ENCODE results near the gene PATJ. TPM values are rescaled to one million over a fixed set of nuclear protein-coding genes. Genes with fewer than 3 reads are reported as not detected.

Gene PATJ
- total and polyA plus RNA-seq, 2 experiments from 2014 or later = 35.3 to 68.4 TPM

DNA sequence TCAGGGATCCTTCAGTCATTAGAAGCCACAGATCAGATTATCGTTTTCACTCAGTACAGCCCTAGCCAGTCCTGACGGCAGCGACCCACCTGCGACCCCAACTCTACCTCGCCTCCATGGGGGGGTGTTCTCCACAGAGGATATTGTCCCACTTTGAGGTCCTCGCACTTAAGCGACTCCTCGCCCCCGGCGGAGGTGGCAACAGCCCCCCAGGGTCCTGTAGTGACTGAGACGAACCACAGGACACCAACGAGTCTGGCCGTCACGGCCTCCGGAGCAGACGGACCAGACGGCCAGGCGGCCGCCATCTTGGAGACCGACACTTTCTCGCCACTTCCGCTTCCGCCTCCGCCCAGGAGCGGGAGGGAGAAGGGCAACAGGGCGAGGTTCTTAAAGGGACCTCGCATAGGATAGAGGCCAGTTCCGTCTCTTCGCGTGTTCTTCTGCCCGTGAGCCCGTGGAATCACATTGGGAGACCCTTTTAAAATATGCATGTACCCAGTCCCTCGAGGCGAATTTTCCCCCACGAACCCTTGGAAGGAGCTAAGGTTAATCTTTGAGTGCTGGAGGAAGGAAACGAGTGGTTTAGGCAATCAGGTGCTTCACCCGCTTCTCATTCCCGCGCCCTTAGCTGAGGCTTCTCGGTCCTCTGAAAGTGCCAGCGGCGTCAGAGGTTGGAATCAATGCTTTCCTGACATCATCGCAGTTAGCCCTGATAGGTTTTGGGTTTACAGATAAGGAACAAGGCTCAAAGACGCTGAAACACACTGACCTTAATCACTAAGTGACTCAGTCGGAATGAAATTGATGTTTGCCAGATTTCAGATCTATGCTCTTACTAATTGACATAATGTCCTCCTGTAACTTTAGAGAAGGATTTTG lies 17.2 kb upstream of the PATJ start, which contains the start of gene TM2D1:
TM2D1 (minus strand) TSS at position 329 of the 882 bp plus-strand sequence; CDS start at position 308, 21 bp downstream.
- Mint-ChIP-seq H3K27ac (peak within 1 kb of the TSS; percentile 98), H3K9me3 (no peaks in the 10 kb centered on the region), H3K4me3 (peak within 1 kb of the TSS; percentile 92), H3K4me1 (peaks cover 6% of the 10 kb centered on the region; the same call in 2 of the 3 replicates), H3K36me3 (ENCODE audit: low read depth) (peaks cover 3% of the 10 kb centered on the region; the same call in 1 of the 3 replicates), H3K27me3 (ENCODE audit: insufficient read depth, low read depth, poor library complexity) (no peaks in the 10 kb centered on the region)
- peak within 1 kb of the TSS; percentile 90 for H3K4me3 ChIP-seq
- no peaks in the 10 kb centered on the region for H3K27me3 ChIP-seq (ENCODE audit: insufficient read depth)
- ATAC-seq (peak; percentile 98), DNase-seq (ENCODE audit: low spot score) (peak; percentile 95)
- no peaks in the 10 kb centered on the region for H3F3A ChIP-seq (replicated peaks; ENCODE audit: low read depth)
- H4K20me1 ChIP-seq (replicated peaks; ENCODE audit: insufficient read depth) = 0 out of 2 replicates have a peak, but pooled peaks cover 4% of the 10 kb centered on the region
- no peaks in the 10 kb centered on the region for H3K36me3 ChIP-seq (ENCODE audit: insufficient read depth)
- TF ChIP-seq CREB1 (CRISPR knock-in tag; IDR thresholded peaks at IDR 0.05; ENCODE audit: low read depth) (peak; percentile 57), EZH2 (IDR thresholded peaks at IDR 0.05; ENCODE audit: low read depth, unreplicated experiment) (no peak), EZH2phosphoT487 (IDR thresholded peaks at IDR 0.05; ENCODE audit: unreplicated experiment) (no peak), JUNB (IDR thresholded peaks at IDR 0.05; ENCODE audit: unreplicated experiment) (no peak), POLR2AphosphoS5 (IDR thresholded peaks at IDR 0.05; ENCODE audit: low read depth) (peak; percentile 97), ZNF114 (CRISPR knock-in tag; IDR thresholded peaks at IDR 0.05) (no peak), ZNF331 (CRISPR knock-in tag; IDR thresholded peaks at IDR 0.05; ENCODE audit: low read depth) (no peak), NANOG (IDR thresholded peaks at IDR 0.05; ENCODE audit: borderline replicate concordance) (no peak)
- TF ChIP-seq, protein P1, sequence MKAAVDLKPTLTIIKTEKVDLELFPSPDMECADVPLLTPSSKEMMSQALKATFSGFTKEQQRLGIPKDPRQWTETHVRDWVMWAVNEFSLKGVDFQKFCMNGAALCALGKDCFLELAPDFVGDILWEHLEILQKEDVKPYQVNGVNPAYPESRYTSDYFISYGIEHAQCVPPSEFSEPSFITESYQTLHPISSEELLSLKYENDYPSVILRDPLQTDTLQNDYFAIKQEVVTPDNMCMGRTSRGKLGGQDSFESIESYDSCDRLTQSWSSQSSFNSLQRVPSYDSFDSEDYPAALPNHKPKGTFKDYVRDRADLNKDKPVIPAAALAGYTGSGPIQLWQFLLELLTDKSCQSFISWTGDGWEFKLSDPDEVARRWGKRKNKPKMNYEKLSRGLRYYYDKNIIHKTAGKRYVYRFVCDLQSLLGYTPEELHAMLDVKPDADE (IDR thresholded peaks at IDR 0.05) = peak; percentile 80
- TF ChIP-seq, protein P2, sequence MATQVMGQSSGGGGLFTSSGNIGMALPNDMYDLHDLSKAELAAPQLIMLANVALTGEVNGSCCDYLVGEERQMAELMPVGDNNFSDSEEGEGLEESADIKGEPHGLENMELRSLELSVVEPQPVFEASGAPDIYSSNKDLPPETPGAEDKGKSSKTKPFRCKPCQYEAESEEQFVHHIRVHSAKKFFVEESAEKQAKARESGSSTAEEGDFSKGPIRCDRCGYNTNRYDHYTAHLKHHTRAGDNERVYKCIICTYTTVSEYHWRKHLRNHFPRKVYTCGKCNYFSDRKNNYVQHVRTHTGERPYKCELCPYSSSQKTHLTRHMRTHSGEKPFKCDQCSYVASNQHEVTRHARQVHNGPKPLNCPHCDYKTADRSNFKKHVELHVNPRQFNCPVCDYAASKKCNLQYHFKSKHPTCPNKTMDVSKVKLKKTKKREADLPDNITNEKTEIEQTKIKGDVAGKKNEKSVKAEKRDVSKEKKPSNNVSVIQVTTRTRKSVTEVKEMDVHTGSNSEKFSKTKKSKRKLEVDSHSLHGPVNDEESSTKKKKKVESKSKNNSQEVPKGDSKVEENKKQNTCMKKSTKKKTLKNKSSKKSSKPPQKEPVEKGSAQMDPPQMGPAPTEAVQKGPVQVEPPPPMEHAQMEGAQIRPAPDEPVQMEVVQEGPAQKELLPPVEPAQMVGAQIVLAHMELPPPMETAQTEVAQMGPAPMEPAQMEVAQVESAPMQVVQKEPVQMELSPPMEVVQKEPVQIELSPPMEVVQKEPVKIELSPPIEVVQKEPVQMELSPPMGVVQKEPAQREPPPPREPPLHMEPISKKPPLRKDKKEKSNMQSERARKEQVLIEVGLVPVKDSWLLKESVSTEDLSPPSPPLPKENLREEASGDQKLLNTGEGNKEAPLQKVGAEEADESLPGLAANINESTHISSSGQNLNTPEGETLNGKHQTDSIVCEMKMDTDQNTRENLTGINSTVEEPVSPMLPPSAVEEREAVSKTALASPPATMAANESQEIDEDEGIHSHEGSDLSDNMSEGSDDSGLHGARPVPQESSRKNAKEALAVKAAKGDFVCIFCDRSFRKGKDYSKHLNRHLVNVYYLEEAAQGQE (IDR thresholded peaks at IDR 0.05; ENCODE audit: unreplicated experiment) = no peak
- TF ChIP-seq, protein P3, sequence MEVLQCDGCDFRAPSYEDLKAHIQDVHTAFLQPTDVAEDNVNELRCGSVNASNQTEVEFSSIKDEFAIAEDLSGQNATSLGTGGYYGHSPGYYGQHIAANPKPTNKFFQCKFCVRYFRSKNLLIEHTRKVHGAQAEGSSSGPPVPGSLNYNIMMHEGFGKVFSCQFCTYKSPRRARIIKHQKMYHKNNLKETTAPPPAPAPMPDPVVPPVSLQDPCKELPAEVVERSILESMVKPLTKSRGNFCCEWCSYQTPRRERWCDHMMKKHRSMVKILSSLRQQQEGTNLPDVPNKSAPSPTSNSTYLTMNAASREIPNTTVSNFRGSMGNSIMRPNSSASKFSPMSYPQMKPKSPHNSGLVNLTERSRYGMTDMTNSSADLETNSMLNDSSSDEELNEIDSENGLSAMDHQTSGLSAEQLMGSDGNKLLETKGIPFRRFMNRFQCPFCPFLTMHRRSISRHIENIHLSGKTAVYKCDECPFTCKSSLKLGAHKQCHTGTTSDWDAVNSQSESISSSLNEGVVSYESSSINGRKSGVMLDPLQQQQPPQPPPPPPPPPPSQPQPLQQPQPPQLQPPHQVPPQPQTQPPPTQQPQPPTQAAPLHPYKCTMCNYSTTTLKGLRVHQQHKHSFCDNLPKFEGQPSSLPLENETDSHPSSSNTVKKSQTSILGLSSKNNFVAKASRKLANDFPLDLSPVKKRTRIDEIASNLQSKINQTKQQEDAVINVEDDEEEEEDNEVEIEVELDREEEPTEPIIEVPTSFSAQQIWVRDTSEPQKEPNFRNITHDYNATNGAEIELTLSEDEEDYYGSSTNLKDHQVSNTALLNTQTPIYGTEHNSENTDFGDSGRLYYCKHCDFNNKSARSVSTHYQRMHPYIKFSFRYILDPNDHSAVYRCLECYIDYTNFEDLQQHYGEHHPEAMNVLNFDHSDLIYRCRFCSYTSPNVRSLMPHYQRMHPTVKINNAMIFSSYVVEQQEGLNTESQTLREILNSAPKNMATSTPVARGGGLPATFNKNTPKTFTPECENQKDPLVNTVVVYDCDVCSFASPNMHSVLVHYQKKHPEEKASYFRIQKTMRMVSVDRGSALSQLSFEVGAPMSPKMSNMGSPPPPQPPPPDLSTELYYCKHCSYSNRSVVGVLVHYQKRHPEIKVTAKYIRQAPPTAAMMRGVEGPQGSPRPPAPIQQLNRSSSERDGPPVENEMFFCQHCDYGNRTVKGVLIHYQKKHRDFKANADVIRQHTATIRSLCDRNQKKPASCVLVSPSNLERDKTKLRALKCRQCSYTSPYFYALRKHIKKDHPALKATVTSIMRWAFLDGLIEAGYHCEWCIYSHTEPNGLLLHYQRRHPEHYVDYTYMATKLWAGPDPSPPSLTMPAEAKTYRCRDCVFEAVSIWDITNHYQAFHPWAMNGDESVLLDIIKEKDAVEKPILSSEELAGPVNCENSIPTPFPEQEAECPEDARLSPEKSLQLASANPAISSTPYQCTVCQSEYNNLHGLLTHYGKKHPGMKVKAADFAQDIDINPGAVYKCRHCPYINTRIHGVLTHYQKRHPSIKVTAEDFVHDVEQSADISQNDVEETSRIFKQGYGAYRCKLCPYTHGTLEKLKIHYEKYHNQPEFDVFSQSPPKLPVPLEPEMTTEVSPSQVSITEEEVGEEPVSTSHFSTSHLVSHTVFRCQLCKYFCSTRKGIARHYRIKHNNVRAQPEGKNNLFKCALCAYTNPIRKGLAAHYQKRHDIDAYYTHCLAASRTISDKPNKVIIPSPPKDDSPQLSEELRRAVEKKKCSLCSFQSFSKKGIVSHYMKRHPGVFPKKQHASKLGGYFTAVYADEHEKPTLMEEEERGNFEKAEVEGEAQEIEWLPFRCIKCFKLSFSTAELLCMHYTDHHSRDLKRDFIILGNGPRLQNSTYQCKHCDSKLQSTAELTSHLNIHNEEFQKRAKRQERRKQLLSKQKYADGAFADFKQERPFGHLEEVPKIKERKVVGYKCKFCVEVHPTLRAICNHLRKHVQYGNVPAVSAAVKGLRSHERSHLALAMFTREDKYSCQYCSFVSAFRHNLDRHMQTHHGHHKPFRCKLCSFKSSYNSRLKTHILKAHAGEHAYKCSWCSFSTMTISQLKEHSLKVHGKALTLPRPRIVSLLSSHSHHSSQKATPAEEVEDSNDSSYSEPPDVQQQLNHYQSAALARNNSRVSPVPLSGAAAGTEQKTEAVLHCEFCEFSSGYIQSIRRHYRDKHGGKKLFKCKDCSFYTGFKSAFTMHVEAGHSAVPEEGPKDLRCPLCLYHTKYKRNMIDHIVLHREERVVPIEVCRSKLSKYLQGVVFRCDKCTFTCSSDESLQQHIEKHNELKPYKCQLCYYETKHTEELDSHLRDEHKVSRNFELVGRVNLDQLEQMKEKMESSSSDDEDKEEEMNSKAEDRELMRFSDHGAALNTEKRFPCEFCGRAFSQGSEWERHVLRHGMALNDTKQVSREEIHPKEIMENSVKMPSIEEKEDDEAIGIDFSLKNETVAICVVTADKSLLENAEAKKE (CRISPR knock-in tag; IDR thresholded peaks at IDR 0.05) = no peak
- peaks cover 43% of the 10 kb centered on the region for H3K79me2 ChIP-seq (replicated peaks; ENCODE audit: insufficient read depth)
- H3K9me2 ChIP-seq (ENCODE audit: insufficient read depth) = no peaks in the 10 kb centered on the region
- H3K4me1 ChIP-seq (ENCODE audit: insufficient read depth) = peaks cover 4% of the 10 kb centered on the region
- peak within 1 kb of the TSS; percentile 61 for H3K27ac ChIP-seq (ENCODE audit: low read depth)
- H3K4me2 ChIP-seq = peak within 1 kb of the TSS; percentile 65
- H2AFZ ChIP-seq = peak within 1 kb of the TSS; percentile 38
